Fibroblast of pulmonary artery (primary cell): Measurements from ENCODE around the gene TAGAP.
"Not testable (repeated sequence)": the region's sequence is repeated elsewhere in the genome, so short reads cannot be mapped to it uniquely, and the experiment has no call there.

ENCODE experiments used
- DNase-seq: peaks from one replicate; pipeline ENCODE4 v3.0.0-alpha.2; 2010; ENCODE audit warnings: low read depth
- H3K4me3 ChIP-seq: replicated peaks from 2 replicates; pipeline ENCODE4 v1.5.1; 2011; ENCODE audit warnings: low read depth, mild to moderate bottlenecking, control low read depth, low read length, moderate library complexity
- CTCF ChIP-seq: IDR thresholded peaks from 2 replicates; pipeline ENCODE4 v1.5.1; 2011; ENCODE audit warnings: mild to moderate bottlenecking, control low read depth, low read length, inconsistent platforms; ENCODE audit errors: missing control alignments

TAGAP gene

GRCh38 chr6:159038914-159039884, 5.6 kb downstream of the TAGAP start:
- no peak for DNase-seq
- H3K4me3 ChIP-seq, result no peak overlapping the region

GRCh38 chr6:159038318-159038717, 6.5 kb downstream of the TAGAP start:
- not testable (repeated sequence) for H3K4me3 ChIP-seq, DNase-seq

More at GRCh38 chr6:159038914-159039884, 5.6 kb downstream of the TAGAP start:
- no peak for TF ChIP-seq CTCF

GRCh38 chr6:159037756-159038290, 7.0 kb downstream of the TAGAP start:
- TF ChIP-seq CTCF, result no peak
- no peak overlapping the region for H3K4me3 ChIP-seq
- no peak for DNase-seq

- TF ChIP-seq CTCF, result no peak
- no peak for DNase-seq
- no peak overlapping the region for H3K4me3 ChIP-seq
Observed at GRCh38 chr6:159036673-159037072, 8.1 kb downstream of the TAGAP start.

- H3K4me3 ChIP-seq, result no peak overlapping the region
- no peak for DNase-seq
- TF ChIP-seq CTCF, result no peak
Observed at GRCh38 chr6:159035891-159036290, 8.9 kb downstream of the TAGAP start.

GRCh38 chr6:159033160-159034049, 11.4 kb downstream of the TAGAP start:
- no peak for DNase-seq
- no peak overlapping the region for H3K4me3 ChIP-seq
- TF ChIP-seq CTCF, result no peak

GRCh38 chr6:159031846-159032245, 12.9 kb downstream of the TAGAP start:
- DNase-seq, result no peak
- no peak for TF ChIP-seq CTCF
- H3K4me3 ChIP-seq, result no peak overlapping the region
